HS-27A (cell line): ENCODE results near the gene MED13L.
A peak's percentile ranks its signal among the peaks of the same experiment; 100 is the strongest.
"Not testable (repeated sequence)": the region's sequence is repeated elsewhere in the genome, so short reads cannot be mapped to it uniquely, and the experiment has no call there.

Experiments used
- DNase-seq: peaks from one replicate; pipeline ENCODE4 v3.0.0-alpha.2; 2012; ENCODE audit warnings: low read depth, missing footprints

The MED13L gene

DNA sequence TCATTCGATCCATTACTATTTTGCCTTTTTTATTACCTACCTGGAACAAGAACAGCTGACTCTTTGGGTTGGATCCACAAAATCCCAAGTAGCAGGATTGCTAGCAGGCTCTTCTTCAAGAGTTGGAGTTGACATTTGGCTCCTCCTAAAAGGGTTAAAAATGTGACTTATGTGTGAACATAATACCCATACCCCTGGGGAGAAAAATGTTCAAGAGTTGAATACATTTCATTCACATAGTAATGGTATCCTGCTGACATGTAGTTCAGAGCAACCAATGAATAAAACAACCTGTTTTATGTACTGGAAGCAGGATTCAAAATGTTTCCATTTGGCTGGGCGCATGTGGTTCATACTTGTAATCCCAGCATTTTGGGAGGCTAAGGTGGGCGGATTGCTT lies 264.7 kb downstream of the MED13L start:
- DNase-seq = no peak

DNA sequence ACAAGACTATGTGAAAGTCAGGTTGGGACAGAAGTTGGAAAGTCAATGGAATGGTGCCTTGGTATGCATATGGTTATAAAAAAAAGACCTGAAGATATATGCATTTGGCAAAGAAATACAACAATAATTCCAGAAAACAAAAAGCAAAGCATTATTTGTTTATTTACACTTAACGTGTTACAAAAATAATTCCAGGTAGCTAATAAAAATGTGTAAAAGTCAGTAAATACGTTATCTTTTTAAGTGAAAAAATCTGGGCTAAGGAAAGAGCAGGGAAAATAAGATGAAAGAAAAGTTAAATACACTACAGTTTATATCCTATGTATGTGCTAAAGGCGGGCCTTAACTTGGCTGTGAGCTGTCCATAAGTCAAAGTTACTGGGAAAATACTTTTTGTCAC lies 266.3 kb downstream of the MED13L start:
- no peak for DNase-seq

DNA sequence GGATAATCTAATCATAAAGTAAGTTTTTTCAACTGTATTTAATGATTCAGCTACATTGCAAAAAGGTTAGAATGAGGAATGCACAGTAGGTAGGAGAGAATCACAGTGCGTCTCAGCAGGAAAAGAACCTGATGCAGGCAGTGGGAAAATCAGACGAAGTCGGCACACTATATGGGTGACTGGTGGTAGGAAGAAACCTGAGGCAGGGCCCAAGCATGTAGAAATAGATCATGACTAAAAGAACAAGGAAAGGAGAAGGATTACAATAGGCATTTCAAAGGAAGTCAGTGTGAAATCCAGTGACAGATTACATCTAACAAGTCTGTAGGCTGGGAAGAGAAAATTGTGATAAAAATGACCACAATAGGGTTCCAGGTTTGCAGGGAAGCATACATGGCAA lies 267.0 kb downstream of the MED13L start:
- DNase-seq = no peak

DNA sequence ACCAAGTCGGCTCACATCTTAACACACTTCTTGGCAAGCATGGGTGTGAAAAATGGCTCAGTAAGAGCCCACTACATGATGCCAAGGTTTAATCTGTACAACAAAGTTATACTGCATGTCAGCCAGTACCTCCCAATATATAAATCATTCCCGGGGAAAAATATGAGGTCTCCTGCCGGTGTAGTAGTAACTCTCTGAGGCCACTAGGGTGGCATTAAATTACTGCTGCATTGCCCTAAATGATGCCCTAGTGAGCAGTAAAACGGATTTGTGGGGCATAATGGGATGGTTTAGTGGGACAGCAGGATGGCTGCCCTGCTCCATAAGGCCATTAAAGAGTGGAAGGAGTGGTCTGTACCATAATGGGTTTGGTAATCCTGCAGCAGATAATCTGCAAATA lies 267.7 kb downstream of the MED13L start:
- no peak for DNase-seq

DNA sequence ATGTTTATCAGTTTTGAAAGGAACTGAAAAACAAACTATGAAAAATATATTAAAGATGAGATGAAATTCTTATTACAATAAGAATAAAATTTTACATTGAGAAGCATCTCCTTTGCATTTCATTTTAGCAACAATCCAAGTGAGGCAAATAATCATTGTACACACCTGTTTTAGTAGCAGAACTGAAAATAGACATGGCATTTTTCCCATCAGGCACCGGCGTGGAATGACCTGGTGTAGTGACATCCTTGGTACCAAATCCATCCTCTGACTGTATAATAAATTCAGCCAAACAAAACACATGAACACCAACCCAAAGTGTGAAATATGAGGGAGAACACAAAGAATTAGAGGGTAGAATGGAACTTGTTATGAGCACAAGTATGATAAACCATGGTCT lies 271.4 kb downstream of the MED13L start:
- no peak for DNase-seq

DNA sequence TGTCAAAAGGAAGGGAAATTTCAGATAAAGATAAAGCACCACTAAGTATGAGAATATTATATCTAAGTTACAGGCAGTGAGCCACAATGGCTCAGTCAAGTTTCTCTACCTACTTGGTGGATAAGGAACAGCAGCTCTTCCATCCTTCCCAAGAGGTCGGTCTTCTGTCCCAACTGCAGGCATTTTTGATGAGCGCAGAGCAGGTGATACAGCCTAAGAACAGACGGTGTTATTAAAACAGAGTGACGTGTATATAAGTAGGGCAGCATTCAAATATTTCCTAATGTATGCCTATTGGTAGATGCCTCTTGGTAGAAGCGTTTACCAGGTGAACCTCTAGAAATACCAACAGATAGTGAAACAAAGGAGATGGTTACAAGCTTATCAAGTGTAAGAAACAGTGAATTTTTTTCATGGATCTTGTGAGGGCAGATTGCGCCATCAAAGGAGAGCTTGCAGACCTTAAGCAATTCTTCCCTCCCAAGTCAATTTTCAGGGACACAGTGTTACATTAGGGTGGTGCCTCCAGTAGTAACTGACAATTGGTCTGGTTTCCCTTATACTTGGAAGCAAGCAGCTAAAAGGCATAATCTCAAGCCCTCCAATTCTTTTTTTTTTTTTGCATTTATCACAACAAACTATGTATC lies 274.5 kb downstream of the MED13L start:
- DNase-seq = no peak

DNA sequence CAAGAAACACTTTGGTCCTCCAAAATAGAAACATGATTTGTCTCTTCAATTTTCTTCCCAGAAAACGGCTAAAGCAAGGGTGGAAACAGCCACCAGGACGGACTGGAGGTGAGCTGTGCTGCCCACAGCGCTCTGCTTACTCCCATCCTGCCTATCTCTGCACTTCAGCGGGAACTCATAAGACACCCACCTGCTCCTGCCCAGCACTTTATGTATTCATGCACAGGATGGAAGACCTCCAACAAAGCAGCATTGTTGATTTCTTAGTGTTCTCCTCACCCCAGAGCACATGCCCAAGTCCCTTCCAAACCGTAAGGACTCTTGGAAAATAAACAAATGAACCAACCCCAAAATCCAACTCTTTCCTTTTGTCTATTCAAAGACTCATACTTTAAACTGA lies 277.2 kb downstream of the MED13L start:
- DNase-seq = no peak

DNA sequence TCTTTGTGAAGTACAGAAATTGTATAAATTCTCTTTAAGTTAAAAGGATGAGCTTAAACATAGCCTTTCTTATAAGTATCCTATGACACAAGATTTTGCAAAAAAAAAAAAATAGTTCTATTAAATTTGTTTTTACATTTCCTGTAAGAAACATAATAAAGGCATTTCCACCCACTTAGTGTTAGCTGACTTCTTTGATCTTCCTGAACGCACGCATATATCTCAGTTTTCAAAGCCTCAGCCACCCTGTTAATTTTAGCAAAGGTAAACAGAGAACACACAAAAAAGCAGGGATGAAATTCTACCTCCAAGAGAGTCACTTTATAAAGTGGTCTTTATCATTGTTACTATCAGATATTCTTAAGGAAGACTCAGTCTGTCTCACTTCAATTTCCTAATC lies 277.9 kb downstream of the MED13L start:
- no peak for DNase-seq

DNA sequence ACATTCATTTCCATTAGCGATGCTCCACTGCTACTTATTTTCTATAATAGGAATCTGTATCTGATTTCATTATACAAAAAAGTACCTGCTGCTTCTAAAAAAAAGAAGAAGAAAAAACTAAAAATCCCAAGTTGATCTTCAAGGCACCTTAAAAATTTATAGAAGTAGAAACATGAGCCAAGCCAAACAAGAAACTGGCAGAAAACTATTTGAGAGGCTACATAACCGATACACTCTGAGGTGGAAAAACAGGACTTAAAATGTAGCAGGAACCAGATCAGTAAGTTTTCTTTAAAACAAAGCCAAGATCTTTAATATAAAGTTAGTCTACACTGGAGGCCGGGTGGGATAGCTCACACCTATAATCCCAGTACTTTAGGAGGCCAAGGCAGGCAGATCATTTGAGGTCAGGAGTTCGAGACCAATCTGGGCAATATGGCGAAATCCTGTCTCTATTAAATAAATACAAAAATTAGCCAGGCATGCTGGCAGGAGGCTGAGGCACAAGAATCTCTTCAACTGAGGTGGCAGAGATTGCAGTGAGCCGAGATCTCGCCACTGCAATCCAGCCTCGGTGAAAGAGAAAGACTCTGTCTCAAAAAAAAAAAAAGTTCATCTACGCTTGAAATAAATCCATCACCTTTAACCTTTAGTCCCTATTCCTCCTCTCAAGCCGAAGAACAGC lies 278.6 kb downstream of the MED13L start:
- DNase-seq = no peak

DNA sequence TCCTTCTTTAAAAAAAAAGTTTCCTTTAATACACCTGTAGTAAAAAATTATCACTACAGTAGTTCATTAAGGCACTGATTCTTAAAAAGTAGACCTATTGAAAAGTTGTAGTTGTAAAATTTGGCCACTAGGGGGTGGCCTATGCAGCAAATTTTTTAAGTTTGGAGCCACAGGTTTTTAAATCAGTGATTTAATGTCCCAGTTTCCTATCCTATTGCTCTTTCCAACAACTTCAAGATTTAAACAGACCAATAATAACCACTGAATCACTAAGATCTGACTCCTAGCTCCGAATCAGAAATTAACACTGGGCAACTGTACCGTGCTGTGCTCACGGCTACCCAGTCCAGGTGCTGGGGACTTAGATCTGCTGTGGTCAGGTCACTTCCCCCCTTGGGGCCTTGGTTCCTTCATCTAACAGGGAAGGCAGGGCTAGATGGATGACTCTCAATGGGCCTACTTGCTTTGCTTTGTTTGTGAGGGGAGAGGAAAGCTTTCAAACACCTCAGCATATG lies 279.3 kb downstream of the MED13L start:
- peak; percentile 7 for DNase-seq

DNA sequence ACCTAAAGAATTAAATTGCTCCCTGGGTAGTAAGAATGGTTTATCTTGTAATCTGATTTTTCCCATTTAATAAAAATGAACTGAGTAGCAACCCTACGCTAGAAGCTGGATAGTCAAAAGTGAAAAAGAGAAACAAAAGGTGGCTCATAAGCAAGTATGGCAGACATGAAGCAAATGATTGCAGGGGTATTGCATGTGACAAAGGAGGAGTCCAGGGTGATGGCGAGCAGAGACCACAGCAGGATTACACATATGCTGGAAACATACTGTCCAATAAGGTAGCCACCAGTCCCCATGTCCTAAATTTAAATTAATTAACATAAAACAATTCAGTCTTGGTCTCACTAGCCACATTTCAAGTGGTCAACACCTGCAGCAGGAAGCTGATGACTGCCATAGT lies 283.8 kb downstream of the MED13L start:
- DNase-seq = no peak

DNA sequence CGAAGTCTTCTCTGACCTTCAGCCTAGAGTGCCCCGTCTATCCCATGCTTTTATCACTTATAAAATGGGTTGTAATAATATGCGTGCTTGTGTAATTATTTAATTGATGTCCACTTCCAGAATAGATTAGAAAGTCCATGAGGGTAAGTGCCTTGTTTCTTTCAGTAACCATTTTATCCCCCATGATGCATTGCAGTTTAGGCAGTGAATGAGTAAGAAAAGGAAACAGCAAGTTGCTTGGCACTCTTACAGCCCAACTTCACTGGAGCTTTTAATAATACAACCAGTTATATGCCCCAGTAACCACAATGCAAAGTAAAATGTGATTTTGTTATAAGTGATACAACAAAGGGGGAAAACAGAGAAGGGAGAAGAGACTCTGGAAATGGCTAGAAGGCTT lies 287.3 kb downstream of the MED13L start:
- DNase-seq = no peak

DNA sequence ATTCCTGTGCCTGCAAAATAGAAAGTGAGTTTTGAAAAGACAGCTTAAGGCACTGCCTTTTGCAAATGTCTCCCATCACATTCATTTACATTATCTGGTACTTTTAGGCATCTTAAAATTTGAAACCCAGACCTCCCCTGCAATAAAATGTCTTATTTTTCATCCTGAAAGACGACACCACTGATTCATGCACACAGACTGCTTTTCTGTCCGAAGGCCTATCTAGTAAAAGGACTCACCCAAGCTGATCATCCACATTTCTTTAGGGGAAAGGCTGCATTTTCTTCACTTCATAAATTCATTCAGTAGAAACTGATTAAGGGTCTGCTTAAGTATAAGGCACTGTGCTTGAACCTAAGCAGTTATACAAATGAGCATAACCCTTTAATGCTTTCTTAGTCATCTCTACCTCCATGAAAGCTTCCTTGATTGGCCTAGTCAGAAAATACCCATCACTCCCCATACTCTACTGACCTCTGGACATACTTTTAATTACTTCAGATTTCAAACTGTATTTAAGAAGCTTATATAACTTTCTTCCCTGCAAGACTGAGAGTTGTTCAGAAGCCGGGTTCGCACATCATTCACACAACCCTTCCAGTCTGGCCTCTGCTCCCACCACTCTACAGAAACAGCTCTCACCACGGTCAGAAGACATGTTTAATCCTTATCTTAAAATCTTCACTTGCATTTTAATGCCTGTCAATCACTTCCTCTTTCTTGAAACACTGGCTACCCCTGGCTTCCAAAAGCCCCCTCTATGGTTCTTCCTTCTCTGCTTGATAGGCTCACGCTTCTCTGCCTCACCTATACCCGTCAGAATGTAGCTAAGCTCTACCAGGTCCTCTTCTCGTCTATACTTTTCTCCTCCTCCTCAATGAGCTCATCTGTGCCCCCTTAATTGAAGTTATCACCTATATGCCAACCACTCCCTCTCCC lies 288.6 kb downstream of the MED13L start:
- no peak for DNase-seq

DNA sequence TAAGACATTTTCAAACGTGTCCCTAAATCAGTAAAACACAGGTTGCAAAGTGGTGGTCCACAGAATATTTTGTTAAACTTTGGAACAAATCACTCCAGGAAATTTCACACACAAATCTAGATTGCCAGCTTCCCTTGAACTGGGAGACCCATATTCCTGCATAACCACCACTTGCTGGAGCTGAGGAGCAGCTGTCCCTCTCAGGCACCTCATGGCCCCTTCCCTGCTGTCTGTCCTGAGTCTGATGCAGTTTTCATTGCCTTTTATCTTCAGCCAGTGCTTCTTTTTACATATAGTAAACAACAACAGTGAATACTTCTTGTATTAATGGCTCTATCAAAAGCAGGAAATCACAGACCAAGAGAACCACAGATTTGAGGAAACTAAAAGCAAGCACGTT lies 289.3 kb downstream of the MED13L start:
- no peak for DNase-seq

DNA sequence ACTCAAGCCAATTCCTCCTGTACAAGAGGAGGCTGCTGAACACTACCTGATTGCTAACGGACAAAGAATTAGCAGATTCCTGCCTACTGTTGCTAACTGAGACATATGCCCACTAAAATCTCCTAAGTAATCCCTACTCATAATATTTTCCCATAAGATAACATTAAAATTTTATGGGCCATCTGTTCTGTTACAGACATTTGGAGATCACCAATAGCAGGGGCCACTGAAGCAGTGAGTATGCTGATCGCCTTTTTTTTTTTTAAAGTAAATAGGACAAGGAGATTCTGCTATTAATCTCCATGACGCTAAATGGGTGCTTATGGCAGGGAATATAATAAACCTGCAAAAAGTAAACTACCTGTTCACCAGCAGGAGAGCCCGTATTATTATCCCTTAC lies 292.9 kb downstream of the MED13L start:
- no peak for DNase-seq

DNA sequence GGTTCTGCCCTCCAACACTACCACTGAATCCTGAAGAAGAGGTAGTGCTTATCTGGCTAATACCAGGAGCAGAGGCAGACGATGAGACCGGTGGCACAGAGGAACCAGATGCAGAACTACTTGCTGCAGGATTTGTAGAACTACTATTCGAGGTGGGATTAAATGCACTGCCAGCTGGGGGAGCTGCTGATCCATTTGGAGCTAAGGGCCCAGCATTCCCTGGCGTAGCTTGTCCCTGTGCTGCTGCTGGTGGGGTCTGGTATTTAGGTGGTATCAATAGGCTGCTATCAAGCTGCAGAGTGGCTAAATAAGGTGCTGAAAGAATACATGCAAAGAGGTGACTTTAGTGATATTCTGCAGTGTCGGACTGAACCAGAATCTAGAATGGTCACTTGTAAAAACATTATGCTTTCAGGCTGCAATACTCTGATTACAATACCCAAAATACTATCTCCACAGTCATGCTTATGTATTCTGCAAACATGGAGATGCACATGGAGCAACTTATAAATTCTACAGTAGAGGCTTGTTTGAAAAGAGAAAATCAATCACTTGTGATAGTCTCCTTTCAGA lies 294.2 kb downstream of the MED13L start:
- DNase-seq = no peak

DNA sequence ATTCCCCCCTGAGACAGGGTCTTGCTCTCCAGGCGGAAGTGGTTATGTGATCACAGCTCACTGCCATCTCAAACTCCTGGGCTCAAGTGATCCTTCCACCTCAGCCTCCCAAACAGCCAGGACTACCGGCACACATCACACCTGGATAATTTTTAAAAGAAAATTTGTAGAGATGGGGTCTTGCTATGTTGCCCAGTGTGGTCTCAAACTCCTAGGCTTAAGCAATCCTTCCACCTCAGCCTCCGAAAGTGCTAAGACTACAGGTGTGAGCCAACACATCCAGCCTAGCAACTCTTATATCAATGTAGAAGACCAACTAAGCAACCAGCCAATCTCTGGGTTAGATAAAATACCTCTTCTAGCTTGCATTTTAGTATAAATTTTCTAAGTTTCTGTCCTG lies 297.2 kb downstream of the MED13L start:
- no peak for DNase-seq

DNA sequence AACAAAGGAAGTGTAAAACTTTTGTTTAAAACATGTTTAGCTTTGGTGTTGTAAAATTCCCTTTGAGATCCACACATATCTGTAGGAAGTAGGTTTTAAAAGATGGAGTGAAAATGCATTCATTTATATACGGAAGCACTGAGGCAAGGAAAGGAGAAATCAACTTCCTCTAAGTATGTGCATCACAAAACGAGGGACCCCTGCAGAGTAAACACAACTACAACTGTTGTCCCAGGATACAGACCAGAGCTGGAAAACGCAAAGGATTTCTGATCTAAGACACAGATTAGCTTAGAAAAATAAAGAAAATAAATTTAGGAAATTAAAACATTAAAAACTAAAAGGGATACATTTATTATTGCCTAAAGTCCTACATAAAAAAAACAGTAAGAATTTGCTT lies 297.6 kb downstream of the MED13L start:
- DNase-seq = no peak

DNA sequence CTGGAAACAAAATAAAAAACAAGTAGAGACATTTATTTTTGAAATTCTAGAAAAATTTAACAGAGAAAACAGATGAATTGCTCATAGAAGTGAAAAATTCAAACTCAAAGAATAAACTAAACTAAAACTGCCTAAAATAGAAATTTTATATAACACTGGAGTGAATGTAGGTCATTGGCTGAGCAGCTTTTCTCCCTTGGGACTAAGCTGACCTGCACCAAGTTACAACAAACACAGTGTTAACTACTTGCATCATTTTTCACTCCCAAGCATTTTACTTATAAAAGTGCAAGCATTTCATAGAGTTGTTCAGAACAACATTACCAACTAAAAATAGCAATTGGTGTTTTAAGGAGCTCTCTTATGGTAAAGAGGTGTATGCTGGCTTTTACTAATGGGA lies 298.1 kb downstream of the MED13L start:
- no peak for DNase-seq

DNA sequence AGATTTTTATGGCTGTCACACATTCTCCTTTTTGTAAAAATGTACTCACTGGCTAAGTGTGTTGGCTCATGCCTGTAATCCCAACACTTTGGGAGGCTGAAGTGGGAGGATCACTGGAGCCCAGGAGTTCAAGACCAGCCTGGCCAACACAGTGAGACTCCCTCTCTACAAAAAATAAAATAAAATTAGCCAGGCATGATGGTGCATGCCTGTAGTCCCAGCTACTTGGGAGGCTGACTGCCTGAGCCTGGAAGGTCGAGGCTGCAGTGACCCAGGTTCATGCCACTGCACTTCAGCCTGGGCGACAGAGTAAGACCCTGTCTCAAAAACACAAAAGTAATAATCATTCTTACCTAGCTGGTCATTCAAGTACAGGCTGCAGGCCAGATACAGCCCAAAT lies 300.7 kb downstream of the MED13L start:
- DNase-seq = not testable (repeated sequence)

DNA sequence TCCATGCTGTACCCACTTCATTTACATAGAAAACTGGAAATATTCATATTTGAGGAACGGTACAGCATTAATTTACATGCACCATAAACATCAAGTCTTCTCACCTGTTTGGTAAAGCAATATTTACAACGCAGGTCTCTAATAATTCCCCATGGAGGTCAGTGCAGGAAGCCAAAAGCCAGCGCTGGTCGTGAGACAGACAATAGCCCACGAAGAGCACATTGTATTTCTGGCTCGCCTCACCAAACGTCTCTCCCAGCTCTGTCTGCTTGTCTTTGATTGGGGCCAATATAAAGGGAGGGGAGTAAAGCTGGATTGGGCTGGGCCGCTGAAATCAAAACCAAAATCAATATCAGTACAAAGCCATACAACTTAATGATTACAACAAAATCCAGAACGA lies 302.1 kb downstream of the MED13L start:
- DNase-seq = no peak

DNA sequence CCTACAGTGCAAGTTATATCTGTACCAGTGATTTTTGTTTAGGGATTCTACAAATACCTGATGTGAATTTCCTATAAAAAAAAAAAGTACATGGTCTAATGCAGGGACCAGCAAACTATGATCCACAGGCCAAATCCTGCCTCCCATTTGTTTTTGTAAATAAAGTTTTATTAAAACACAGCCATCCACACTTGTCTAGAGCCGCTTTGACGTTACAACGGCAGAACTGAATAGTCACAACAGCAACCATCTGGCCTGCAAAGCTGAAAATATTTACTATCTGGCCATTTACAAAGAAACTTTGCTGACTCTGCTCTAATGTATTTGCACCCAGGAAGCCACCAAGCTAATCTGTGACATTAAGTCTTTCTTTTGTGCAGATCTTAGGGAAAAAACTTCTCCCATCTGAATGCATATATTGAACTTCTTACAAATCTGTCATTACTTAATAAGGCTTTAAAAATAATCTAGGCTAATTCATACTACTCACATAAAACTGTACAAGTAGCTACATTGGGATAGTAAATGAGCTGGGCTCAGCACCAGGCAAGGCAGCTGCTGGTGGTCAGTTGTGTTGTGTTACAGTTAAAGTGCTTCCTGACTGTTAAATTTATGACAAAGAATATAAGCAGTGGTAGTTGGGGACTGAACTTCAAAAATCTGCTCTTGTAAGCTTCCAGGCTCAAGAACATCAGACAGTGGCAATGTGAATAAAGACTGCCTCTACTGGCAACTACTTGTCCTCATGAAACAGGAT lies 303.3 kb downstream of the MED13L start:
- DNase-seq = no peak
